Hematopoietic multipotent progenitor cell treated with erythropoietin and hydrocortisone succinate and interleukin-3 and kit ligand, for 15 days (in vitro differentiated cells): ENCODE results near the gene PRR15.

ENCODE experiments used
- DNase-seq: peaks from one replicate; pipeline ENCODE4 v3.0.0-alpha.2; 2015; ENCODE audit warnings: low spot score

Gene PRR15

GRCh38 chr7:29610086-29610485 lies 46.5 kb downstream of the PRR15 start:
- DNase-seq: no peak

DNA sequence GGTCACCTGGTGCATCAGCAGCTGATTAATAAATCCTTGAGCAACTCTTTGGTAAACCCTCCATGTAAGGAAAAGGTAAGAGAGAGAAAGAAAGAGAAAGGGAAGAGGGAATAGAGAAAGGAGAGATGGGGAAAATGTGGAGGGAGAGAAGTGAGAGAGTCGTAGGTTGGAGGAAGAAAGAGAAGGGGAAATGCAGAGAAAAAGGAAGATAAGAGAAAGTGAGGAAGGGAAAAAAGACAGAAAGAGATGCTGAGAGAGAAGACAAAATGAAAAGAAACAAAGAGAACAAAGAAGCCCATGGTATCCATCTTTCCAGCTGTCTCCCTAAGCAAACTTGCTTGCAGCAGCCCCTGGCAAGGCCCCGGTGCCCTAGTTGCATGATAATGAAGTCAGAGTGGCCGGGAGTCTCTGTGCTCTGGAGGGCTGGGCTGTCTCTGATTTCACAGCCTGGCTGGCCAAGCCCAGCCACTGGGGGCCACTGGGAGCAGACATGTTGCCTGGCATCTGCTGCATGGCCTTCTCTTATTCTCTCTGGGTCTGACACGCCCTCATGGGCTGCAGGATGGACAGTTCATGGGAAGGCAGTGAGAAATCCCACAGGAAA lies 48.4 kb downstream of the PRR15 start:
- DNase-seq: no peak

GRCh38 chr7:29612596-29612995 lies 49.0 kb downstream of the PRR15 start:
- no peak for DNase-seq

DNA sequence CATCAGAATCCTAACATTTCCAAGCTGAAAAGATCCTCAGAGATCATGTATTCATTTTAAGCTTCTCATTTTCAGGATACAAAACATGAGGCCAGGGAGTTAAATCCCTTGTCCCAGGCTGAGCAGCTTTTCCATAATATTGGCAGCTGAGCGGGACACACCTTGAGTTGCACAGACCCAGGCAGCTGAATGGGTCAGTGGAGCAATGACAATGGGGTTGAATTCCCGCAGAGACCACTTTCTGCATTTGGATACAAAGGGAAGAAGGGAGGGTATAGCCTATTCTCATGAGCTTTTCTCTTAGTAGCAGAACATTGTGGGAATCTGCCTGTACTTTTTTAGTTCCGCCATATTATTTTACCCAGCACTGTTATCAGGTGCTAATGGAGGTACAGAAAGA lies 49.5 kb downstream of the PRR15 start:
- DNase-seq: no peak

DNA sequence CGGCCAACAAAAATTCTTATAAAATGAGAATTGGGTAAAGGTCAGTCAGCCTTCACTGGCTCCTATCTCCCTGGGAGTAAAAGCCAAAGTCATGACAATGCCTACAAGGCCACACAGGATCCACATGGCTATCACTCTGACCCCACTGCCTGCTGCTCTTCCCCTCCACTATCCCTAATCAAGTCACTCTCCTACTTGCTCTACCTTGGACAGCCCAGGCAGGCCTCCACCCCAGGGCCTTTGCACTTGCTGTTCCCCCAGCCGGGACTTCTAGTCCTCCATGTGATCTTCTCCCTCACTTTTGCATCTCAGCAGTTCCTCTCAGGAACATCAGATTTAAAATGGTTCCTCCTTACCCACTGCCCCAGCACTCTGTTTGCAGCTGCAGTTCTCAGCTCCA lies 50.6 kb downstream of the PRR15 start:
- DNase-seq: no peak
